Naive thymus-derived CD8-positive, alpha-beta T cell (primary cell): Measurements from ENCODE around the gene SPEN. TPM values are rescaled to one million over a fixed set of nuclear protein-coding genes. Genes with fewer than 3 reads are reported as not detected.
A peak's percentile ranks its signal among the peaks of the same experiment; 100 is the strongest.
"Not testable (repeated sequence)": the region's sequence is repeated elsewhere in the genome, so short reads cannot be mapped to it uniquely, and the experiment has no call there.

Experiments used
- ATAC-seq, 2 donors: fragments of 150-1000 bp; cut with Tn5 transposase in 1 of 2; sonication (Bioruptor Pico), chemical (Tn5 transposase) in 1 of 2; 1 replicate in 1 of 2; 2 replicates in 1 of 2; pipeline ENCODE4 v1.10.0; 2021; ENCODE audit warnings: mild to moderate bottlenecking in 2 of 2, moderate library complexity in 2 of 2
- POLR2A ChIA-PET: fragments of 350-600 bp; sonication (Branson Sonifier 250); formaldehyde crosslinking; loops from one replicate; lab custom pipeline; 2021; ENCODE audit warnings: antibody characterized with exemption; lab: Charles Lee
- DNase-seq, 10 donors: peaks; one replicate each; pipeline versions ENCODE4 v3.0.0 to v3.0.0-alpha.2; 2020 to 2022
- H3K27ac Mint-ChIP-seq, 10 donors: one replicate each; pipeline ENCODE4 v1.8.0; 2020 to 2022; ENCODE audit warnings: mild to moderate bottlenecking in 10 of 10, mixed read lengths in 10 of 10, moderate library complexity in 4 of 10, inconsistent platforms in 1 of 10
- H3K27me3 Mint-ChIP-seq, 5 donors: one replicate each; pipeline ENCODE4 v1.8.0; 2021 to 2022; ENCODE audit warnings: mixed read lengths in 5 of 5
- H3K36me3 Mint-ChIP-seq, 3 donors: one replicate each; pipeline ENCODE4 v1.8.0; 2020 to 2022; ENCODE audit warnings: mixed read lengths in 3 of 3, mild to moderate bottlenecking in 2 of 3, inconsistent platforms in 1 of 3
- H3K4me1 Mint-ChIP-seq, 4 donors: one replicate each; pipeline ENCODE4 v1.8.0; 2021 to 2022; ENCODE audit warnings: mixed read lengths in 4 of 4
- H3K4me3 Mint-ChIP-seq, 10 donors: one replicate each; pipeline ENCODE4 v1.8.0; 2020 to 2022; ENCODE audit warnings: mild to moderate bottlenecking in 10 of 10, mixed read lengths in 10 of 10, moderate library complexity in 6 of 10, inconsistent platforms in 1 of 10
- H3K9me3 Mint-ChIP-seq, 9 donors: one replicate each; pipeline ENCODE4 v1.8.0; 2020 to 2022; ENCODE audit warnings: mixed read lengths in 9 of 9, mild to moderate bottlenecking in 3 of 9, inconsistent platforms in 1 of 9, moderate library complexity in 1 of 9
- polyA plus RNA-seq, 3 donors: library from polyadenylated mRNA; unstranded; fragments of 300-500 nt; fragmentation: Illumina TruSeq; gene quantifications; one replicate each; pipeline ENCODE4 v1.2.3, GENCODE V29; 2021
- total RNA-seq, 8 experiments: library from RNA in 2 of 8; stranded (reverse) in 2 of 8; gene quantifications; one replicate each; pipeline ENCODE4 v1.2.3 and lab custom pipeline; 2021 to 2026

SPEN gene
- total and polyA plus RNA-seq, 5 experiments from 2014 or later, result 4.0 to 88.3 (median 38.0) TPM

GRCh38 chr1:15835205-15835740, 12.2 kb upstream of the SPEN start:
- Mint-ChIP-seq H3K4me1 (peaks cover 5 to 52% (median 25%) of the 10 kb centered on the region in 4 donors), H3K9me3 (no peaks in the 10 kb centered on the region), H3K4me3 (peak overlapping the region; percentile 84 to 98 (median 95)), H3K36me3 (peaks cover 0 to 5% (median 0%) of the 10 kb centered on the region in 3 donors), H3K27ac (peak overlapping the region; percentile 95 to 99 (median 99)), H3K27me3 (no peaks in the 10 kb centered on the region)
- DNase-seq (peak in 1 of 10 donors; percentile 40), ATAC-seq (peak; percentile 3 to 20)
- POLR2A ChIA-PET, result interaction anchor here (0.6 to 10.0 kb wide), 5 partner anchors 11 to 1070 kb away, joined by 3 to 392 read pairs (median 6); partner anchors contain the start of gene SPEN

- peak overlapping the region; percentile 95 to 99 (median 99) for H3K27ac Mint-ChIP-seq
- H3K27me3 Mint-ChIP-seq, result no peaks in the 10 kb centered on the region
- H3K4me1 Mint-ChIP-seq, result peaks cover 4 to 46% (median 21%) of the 10 kb centered on the region in 4 donors
- DNase-seq, result peak; percentile 94 to 100 (median 98)
- peak overlapping the region; percentile 84 to 98 (median 95) for H3K4me3 Mint-ChIP-seq
- peaks cover 0 to 5% (median 0%) of the 10 kb centered on the region in 3 donors for H3K36me3 Mint-ChIP-seq
- POLR2A ChIA-PET, result interaction anchor here (0.6 to 10.0 kb wide), 5 partner anchors 11 to 1068 kb away, joined by 3 to 392 read pairs (median 4); partner anchors contain the start of gene SPEN
- ATAC-seq, result peak; percentile 46 to 48
- no peaks in the 10 kb centered on the region for H3K9me3 Mint-ChIP-seq
Measured at GRCh38 chr1:15835741-15836510, 11.6 kb upstream of the SPEN start.

- Mint-ChIP-seq H3K4me3 (peak overlapping the region; percentile 84 to 98 (median 95)), H3K4me1 (peaks cover 4 to 45% (median 20%) of the 10 kb centered on the region in 4 donors), H3K27ac (peak overlapping the region; percentile 95 to 99 (median 99))
- not testable (repeated sequence) for H3K36me3 Mint-ChIP-seq, ATAC-seq, H3K9me3 Mint-ChIP-seq, H3K27me3 Mint-ChIP-seq
- POLR2A ChIA-PET, result interaction anchor here (0.6 to 10.0 kb wide), 4 partner anchors 11 to 1068 kb away, joined by 3 to 392 read pairs (median 4); partner anchors contain the start of gene SPEN
- peak in 2 of 10 donors; percentile 3 to 24 for DNase-seq
Measured at GRCh38 chr1:15836511-15836771, 11.1 kb upstream of the SPEN start.

GRCh38 chr1:15836772-15837669, 10.5 kb upstream of the SPEN start:
- Mint-ChIP-seq H3K36me3 (no peaks in the 10 kb centered on the region), H3K27ac (peak overlapping the region; percentile 95 to 99 (median 99)), H3K27me3 (no peaks in the 10 kb centered on the region), H3K4me3 (peak overlapping the region; percentile 84 to 98 (median 95)), H3K4me1 (peaks cover 4 to 39% (median 15%) of the 10 kb centered on the region in 4 donors), H3K9me3 (no peaks in the 10 kb centered on the region)
- DNase-seq (peak in 9 of 10 donors; percentile 28 to 76 (median 53)), ATAC-seq (no peak)
- POLR2A ChIA-PET, result interaction anchor here (0.7 to 10.0 kb wide), 5 partner anchors 10 to 259 kb away, joined by 3 to 392 read pairs (median 4); partner anchors contain the start of gene SPEN

GRCh38 chr1:15837931-15838330, 9.6 kb upstream of the SPEN start:
- no peaks in the 10 kb centered on the region for H3K36me3 Mint-ChIP-seq
- no peak for ATAC-seq

DNA sequence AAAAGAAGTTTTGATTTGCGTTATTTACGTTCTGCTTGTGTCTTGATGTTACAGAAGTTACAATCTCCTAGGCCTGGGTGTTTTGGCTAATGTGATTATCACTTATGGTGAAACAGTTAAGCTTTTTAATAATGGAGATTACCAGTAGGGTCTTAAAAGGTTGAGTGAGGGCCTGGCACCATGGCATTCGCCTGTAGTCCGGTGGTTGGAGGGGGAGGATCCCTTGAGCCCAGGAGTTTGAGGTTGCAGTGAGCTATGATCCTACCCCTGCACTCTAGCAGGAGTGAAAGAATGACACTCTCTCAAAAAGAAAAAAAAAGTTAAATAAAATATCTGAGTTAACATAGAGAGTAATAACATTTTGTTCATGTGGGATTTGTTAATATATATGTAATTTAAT, 8.8 kb upstream of the SPEN start:
- POLR2A ChIA-PET, result interaction anchor here (0.6 to 10.0 kb wide), 3 partner anchors 9 to 24 kb away, joined by 3 to 392 read pairs (median 6); partner anchors contain the start of gene SPEN
- Mint-ChIP-seq H3K36me3 (no peaks in the 10 kb centered on the region), H3K27me3 (no peaks in the 10 kb centered on the region), H3K4me3 (no peak overlapping the region), H3K9me3 (no peaks in the 10 kb centered on the region), H3K27ac (peak overlapping the region in 1 of 10 donors; percentile 24), H3K4me1 (peaks cover 4 to 32% (median 12%) of the 10 kb centered on the region in 4 donors)
- no peak for DNase-seq
- ATAC-seq, result no peak

More at GRCh38 chr1:15837931-15838330, 9.6 kb upstream of the SPEN start:
- peak overlapping the region in 4 of 10 donors; percentile 23 to 95 (median 56) for H3K27ac Mint-ChIP-seq
- no peak for DNase-seq
- H3K9me3 Mint-ChIP-seq, result no peaks in the 10 kb centered on the region
- H3K4me1 Mint-ChIP-seq, result peaks cover 4 to 37% (median 14%) of the 10 kb centered on the region in 4 donors
- peak overlapping the region in 6 of 10 donors; percentile 24 to 95 (median 30) for H3K4me3 Mint-ChIP-seq
- no peaks in the 10 kb centered on the region for H3K27me3 Mint-ChIP-seq
- POLR2A ChIA-PET, result interaction anchor here (1.2 to 10.0 kb wide), 3 partner anchors 9 to 22 kb away, joined by 4 to 392 read pairs (median 6); partner anchors contain the start of gene SPEN

DNA sequence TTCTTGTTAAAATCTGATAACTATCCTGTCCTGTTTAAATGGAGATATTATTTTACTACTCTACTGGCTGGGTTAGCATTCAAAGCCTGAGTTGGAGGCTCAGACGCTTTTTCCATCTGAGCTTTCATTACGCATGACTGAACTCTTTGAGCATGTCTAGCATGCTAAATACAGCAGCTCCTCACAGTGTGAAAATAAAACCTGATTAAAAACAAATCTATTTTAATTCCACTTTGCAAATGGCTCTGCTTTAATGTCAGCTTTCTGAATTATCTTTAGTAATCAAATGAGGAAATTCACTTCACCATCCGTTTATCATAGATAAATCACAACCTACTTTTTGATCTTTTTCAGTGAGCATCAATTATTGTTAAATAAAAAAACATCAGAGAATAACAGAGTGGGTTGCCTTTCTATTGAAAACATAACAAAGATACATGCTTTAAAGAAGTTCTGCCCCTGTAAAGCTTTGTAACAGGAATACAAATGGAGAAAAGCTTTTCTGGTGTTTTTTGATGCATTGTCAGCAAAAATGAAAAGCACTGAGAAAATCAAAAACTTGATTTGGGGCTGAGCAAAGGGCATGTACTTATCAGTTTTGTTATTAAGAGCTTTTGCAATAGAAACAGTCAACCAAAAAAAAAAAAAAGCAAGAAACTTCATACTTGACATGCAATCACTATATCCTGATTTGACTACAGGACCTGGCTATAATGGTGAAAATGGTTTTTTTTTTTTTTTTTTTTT, 3.5 kb upstream of the SPEN start:
- H3K27me3 Mint-ChIP-seq, result no peaks in the 10 kb centered on the region
- DNase-seq (no peak), ATAC-seq (no peak)
- no peaks in the 10 kb centered on the region for H3K36me3 Mint-ChIP-seq
- peaks cover 2 to 35% (median 13%) of the 10 kb centered on the region in 4 donors for H3K4me1 Mint-ChIP-seq
- H3K4me3 Mint-ChIP-seq, result no peak overlapping the region
- no peaks in the 10 kb centered on the region for H3K9me3 Mint-ChIP-seq
- peak overlapping the region in 1 of 10 donors; percentile 66 for H3K27ac Mint-ChIP-seq
- POLR2A ChIA-PET, result interaction anchor here (0.6 to 12.5 kb wide), 4 partner anchors 8 to 300 kb away, joined by 4 to 392 read pairs (median 6); no protein-coding TSS in a partner anchor

GRCh38 chr1:15846056-15846455, 1.5 kb upstream of the SPEN start:
- H3K36me3 Mint-ChIP-seq, H3K27me3 Mint-ChIP-seq, ATAC-seq, DNase-seq, H3K9me3 Mint-ChIP-seq: not testable (repeated sequence)
- POLR2A ChIA-PET, result interaction anchor here (3.0 to 12.5 kb wide), 2 partner anchors 10 to 130 kb away, joined by 14 to 392 read pairs; partner anchors contain the start of gene ZBTB17
- peak overlapping the region; percentile 6 to 99 (median 80) for H3K4me3 Mint-ChIP-seq
- peaks cover 11 to 51% (median 29%) of the 10 kb centered on the region in 4 donors for H3K4me1 Mint-ChIP-seq
- peak overlapping the region in 9 of 10 donors; percentile 19 to 98 (median 94) for H3K27ac Mint-ChIP-seq

DNA sequence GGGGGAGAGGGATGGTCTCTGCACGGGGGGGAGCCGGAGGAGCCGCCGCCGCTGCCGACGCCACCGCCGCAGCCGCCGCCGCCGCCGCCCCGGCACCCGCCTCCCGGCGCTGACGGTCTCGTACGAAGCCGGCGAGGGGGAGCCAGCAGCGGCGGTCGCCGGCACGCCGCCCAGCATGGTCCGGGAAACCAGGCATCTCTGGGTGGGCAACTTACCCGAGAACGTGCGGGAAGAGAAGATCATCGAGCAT, 311 bp downstream of the SPEN start:
- POLR2A ChIA-PET, result interaction anchor here (0.6 to 12.5 kb wide), 12 partner anchors 11 to 1057 kb away, joined by 3 to 392 read pairs (median 4); partner anchors contain the start of gene ZBTB17
- Mint-ChIP-seq H3K4me1 (peaks cover 13 to 65% (median 40%) of the 10 kb centered on the region in 4 donors), H3K27me3 (no peaks in the 10 kb centered on the region), H3K9me3 (no peaks in the 10 kb centered on the region), H3K36me3 (no peaks in the 10 kb centered on the region), H3K27ac (peak overlapping the region in 8 of 10 donors; percentile 75 to 98 (median 92)), H3K4me3 (peak overlapping the region; percentile 87 to 99 (median 94))
- ATAC-seq, result no peak
- no peak for DNase-seq

DNA sequence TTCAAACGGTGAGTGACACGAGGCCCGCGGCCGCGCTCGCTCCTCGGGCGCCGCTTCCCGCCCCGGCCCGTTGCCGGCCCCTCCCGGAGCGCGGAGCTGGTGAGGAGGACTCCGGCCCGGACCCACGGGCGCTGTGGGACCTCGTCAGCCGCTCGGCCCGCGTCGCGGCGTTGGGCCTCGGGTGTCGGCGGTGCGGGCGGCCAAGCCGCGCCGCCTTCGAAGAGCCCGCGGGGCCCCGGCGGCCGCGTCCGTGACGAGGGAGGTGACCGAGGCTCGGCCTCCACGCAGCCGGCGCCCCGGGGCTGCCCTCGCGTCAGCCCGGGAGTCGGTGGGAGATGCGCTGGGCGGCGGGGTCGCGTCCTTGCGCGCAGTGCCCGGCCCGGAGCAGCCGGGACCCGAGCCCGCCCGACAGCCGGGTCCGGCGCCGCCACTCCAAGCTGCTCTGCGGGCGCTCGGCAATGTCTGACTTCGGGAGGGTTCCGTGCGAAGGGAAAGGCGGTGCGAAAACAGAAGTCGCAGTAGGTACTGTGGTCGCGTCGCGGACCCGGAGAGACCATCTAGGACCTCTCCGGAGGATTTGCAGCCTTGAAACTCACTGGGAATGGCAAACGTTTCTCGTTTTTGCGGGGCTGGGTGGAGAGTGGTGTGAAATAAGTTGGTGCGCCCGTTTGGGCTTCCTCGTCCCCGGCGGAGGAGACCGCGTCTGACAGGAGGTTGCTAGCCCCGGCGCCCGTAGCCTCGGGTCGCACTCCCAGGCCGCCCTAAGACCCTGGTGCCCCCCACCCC, 829 bp downstream of the SPEN start:
- Mint-ChIP-seq H3K36me3 (no peaks in the 10 kb centered on the region), H3K4me3 (peak overlapping the region; percentile 96 to 99 (median 98)), H3K27me3 (no peaks in the 10 kb centered on the region)

More for the DNA sequence above, 829 bp downstream of the SPEN start:
- DNase-seq, result peak in 9 of 10 donors; percentile 15 to 62 (median 34)
- H3K27ac Mint-ChIP-seq, result peak overlapping the region; percentile 93 to 98 (median 97)
- H3K9me3 Mint-ChIP-seq, result no peaks in the 10 kb centered on the region
- ATAC-seq, result peak; percentile 17 to 33
- POLR2A ChIA-PET, result interaction anchor here (0.6 to 12.5 kb wide), 13 partner anchors 12 to 513 kb away, joined by 3 to 392 read pairs (median 6); partner anchors contain the start of gene ZBTB17
- peaks cover 13 to 66% (median 40%) of the 10 kb centered on the region in 4 donors for H3K4me1 Mint-ChIP-seq
